Fibroblast of skin of left quadriceps (primary cell): ENCODE measurements around the gene AQP1.

ENCODE experiments used
- DNase-seq, 2 experiments: peaks; one replicate each; pipeline ENCODE4 v3.0.0-alpha.2; 2013; ENCODE audit warnings: low read depth in 2 of 2

The AQP1 gene

DNA sequence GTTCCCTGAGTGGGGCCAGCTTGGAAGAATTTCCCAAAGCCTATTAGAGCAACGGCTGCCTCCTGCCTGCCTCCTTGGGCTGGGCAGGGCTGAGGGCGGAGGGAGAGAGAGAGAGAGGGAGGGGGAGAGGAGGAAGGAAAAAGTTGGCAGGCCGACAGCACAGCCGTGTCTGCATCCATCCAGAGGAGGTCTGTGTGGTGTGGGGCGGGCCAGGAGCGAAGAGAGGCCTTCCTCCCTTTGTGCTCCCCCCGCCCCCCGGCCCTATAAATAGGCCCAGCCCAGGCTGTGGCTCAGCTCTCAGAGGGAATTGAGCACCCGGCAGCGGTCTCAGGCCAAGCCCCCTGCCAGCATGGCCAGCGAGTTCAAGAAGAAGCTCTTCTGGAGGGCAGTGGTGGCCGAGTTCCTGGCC lies at the start of gene AQP1:
AQP1 (plus strand) TSS at position 293 of the 409 bp plus-strand sequence; CDS start at position 350, 57 bp downstream.
- DNase-seq = peak; percentile 68 to 74

DNA sequence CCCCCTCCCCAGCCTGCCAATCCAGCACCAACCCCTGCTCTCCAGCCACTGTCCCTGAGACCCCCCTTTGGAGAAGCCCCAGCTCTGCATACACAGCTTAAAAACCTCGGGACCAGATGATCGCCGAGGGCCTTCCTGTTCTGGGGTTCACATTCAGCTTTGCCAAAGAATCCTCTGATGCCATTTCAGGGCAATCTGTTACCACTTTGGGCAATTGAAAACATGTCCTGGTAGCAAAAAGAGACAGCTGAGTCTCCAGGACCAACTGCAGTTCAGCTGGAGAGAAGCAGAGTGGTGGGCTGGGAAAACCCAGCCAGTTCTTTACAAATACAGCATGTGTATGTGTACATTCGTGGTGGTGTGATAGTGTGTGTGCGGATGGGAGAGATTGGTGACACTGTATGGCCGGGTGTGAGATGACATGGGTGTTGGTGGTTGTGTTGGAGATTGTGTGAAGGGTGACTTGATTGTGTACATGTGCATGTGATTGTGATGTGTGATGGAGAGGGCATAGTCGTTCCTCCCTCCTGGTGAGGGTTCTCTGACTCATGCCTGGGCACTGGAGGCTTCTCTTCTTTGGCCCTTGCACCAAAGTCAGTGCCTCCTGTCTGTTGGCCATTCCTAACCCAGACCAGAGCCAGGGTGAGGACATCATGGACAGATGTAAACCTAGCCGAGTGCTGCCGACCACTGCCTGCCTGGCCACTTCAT lies 48.5 kb upstream of the AQP1 start:
- DNase-seq = no peak

DNA sequence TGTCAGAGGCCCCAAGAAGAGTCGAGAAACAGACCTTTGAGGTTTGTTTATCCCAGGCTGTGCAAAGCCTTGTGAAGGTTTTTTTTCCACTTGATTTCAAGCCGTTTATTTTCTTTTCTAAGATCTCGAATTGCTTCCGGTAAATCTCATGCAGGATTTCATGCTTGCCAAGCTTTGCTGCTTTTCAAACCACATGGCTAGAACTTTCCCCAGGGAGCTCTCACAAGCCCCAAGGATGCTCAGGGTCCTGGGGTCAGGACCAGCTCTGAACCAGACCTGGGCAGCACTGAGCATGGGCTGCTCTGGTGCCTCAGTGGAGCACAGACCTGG lies 48.0 kb upstream of the AQP1 start:
- no peak for DNase-seq

DNA sequence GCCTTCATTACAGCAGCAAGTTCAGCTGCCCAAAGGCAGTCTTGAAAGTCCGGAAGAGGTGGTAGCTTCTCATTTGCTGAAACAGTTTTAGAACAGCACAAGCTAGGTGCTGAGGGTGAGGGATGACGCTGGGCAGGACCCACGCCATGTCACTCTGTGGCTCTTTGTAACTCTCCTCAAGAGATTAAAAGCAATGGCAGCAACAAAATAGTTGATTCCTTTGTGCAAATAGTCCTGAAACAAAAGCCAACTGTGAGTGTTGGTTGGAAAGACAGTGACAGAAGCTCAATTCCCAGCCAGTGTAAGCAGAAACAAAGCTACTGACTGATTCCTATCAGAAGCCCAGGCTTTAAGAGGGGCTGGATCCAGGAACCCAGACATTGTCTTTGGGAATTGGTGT lies 47.6 kb upstream of the AQP1 start:
- no peak for DNase-seq

DNA sequence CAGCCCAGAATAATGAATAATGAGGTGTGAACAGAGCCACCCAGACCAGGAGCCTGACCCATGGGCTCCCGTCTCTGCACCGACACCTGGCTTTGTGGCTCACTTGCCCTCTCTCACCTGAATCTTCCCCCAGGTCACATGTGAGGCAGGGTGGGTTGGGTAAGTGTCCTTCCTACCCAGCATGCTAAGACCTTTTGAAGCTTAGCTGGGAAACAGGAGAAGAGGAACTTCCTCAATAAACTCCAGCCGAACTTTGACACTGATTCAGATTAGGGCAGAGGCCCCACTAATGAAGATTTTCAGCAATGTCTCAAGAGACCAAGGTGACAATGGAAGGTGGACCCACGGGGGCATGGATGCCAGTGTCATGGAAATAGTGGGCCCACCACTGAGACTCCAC lies 46.6 kb upstream of the AQP1 start:
- DNase-seq = no peak

DNA sequence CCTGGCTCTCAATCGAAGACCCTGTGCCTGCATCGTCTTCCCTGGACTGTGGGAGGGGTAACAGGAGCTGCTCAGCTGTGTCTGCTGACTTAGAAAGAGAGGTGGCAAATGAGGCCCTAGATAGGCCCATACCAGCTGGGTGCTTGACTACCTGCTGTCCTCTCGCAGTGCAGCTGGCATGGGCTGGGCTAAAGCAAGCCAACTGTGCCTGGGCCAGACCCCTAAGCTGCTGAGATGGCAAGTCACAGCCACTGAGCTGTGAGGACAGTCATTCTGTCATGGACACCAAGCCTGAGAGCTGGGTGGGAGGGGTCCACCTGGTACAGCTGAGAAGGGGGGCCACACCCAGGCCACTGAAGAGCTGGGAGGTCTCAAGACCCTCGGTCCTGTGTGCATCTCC lies 45.8 kb upstream of the AQP1 start:
- no peak for DNase-seq

DNA sequence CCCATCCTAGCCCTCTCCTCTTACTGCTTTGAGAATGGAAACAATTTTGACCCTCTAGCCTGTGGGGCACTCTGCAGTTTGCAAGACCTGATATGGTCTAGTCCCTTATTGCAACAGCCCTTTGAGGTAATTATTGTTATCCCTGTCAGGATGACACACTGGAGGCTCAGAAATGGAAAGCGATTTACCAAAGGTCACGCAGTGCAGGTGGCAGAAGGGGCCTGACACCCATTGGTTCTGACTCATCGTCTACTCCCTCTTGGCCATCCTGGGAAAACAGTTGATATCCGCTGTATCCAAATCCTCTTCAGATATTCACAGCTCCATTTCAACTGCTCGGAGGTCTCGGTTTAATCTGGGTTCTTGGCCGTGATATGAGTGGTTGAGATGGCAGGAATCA lies 44.7 kb upstream of the AQP1 start:
- DNase-seq = no peak

DNA sequence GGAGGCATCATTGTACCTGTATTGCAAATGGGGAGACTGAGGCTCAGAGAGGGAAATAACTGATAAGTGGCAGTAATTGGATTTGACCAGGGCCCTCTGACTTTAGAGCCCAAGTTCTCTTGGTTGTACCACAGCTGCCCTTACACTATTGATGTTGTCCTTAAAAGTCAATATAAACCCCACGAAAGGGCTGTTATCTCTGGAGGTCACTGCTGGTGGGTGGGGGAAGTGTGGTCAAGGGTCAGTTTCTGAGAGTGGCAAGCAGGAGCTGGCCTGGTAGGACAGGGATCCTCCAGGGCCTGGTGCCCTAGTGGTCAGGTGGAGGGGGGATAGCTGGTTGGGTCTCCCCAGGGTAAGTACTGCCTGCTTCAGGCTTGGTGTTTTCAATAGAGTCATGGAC lies 44.2 kb upstream of the AQP1 start:
- no peak for DNase-seq

DNA sequence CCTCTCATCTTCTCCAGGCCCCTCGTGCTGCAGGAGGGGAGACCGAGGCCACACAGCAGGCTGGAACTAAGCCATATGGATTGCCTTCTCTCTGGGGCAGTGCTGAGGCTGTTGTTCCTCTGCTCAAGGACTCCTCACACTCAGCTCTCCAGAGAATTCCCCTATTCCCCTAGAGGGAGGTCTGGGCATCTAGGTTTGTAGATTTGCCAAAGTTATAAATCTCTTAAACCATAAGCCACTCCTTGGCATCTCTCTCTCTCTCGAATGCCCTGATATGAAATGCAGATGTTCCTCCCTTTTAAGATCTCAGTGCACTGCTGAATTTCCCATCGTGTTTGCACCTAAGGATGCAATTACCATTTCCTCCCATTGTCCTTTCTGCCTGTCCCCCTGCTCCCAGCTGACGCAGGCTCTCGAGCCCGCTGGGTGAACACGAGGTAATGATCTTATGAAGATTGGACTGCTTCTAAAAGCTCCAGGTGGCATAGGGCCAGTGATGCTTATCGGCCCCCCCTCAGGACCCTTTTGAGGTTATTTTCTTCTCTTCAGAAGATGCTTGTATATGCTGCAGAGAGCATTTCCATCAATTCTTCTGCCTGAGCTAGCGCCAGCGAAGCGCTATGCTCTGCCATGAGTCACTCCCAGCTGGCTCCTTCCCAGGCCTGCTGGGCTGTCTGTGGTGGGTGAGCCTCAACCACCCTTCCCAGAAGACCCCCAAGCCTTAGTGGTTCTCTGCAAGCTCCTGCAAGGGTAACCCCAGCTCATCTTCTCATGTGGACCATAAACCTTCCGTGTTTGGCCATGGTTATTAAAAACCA lies 41.6 kb upstream of the AQP1 start:
- no peak for DNase-seq

DNA sequence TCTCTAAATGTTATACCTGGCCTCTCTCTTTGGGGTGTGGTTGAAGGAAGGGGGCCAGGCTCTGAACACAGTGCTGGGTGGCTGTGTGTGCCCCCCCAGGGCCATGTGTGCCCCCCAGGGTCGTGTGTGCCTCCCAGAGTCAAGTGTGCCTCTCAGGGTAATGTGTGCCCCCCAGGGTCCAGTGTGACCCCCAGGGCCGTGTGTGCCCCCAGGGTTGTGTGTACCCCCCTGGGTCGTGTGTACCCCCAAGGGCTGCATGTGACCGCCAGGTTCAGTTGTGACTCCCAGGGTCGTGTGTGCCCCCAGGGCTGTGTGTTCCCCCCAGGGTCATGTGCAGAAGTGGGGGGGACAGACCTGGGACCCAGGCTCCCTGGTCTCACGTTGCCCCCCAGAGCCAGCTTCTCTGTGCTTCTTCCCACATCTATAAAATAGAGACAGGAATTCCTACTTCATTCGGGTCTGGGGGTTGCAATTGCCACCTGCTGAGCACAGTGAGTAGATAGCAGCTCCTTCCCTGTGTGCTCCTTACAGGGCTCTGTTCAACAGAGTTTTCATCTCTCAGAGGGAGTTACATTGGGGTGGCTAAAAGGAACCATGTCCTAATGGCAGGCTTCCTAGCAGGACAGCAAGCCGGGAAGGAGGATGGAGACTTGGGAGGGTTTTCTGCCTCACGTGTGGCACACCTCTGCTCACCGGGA lies 40.7 kb upstream of the AQP1 start:
- DNase-seq = no peak

DNA sequence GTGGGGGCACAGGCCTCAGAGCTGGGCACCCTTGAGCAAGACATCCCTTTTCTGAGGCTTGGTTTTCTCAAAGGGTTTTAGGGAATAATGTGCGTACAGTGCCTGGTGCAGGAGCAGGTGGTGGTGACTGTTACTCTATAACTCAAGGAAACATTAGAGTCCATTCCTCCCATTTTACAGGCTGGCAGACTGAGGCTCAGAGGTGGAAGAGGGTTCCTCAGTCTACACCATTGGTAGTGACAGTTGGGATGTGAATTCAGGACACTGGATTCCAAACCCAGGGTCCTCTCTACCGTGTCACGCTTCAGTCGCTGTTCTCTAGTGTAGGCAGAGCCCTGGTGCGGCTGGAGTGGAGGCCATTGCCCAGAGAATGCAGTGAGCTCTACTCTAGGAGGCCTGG lies 40.0 kb upstream of the AQP1 start:
- DNase-seq = no peak

DNA sequence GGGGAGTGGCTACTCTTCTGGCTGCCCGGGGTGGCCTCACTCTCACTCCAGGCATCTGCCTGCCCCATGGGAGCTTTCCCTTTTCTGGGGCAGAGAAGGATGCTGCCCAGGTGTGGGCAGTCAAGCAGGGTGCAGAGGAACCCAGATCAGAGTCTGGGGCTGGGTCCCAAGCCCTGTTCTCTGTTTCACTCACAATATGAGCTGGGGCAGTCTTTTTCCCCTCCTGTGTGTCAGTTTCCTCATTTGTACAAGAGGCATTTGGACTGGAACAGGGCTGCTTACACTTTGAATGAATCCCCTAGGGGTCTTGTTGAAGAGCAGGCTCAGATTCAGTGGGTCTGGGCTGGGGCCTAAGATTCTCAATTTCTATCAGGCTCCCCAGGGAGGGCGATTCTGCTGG lies 38.4 kb upstream of the AQP1 start:
- DNase-seq = no peak

DNA sequence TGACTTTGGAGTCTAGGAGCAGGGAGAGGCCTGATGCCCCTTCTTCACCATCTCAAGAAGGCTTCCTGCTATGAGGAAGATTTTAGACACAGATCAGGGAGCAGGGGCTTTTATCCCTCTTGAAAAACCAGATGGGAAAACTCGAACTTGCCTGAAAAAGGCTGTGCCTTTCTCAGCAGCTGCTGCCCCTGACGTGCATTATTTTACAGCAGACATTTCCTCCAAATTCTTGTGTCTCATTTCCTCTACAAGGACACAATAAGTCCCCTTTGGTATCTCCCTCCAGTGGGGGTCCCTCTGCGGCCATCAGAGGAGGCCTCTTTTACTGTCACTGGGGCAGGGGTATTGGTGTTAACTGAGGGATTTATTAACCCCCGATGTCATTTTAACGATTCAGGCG lies 38.0 kb upstream of the AQP1 start:
- DNase-seq = no peak

DNA sequence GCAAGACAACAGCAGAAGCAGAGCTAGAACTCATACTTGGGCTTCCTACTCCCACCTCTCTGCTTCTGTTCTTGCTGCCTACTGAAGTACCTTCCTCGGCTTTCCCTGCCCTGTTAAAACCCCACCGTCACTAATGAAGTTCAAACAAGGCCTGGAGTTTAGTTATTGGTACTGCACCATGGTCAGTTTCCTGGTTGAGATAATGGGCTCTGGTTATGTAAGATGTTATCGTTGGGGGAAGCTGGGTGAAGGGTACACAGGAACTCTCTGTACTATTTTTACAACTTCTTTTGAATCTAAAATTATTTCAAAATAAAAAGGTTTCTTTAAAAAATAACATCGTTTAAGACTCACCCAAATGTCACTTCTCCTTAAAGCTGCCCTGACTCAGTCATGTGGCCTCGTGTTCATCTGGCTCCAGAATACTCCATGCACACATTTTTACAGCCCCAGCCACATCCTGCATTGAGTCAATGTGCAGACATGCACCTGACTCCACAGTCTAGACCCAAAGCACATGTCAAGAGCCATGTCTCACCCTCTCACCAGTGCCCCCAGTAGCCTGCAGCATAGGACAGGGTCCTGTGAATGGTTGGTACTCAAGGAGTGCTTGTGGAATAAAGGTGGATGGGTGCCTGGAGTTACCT lies 36.9 kb upstream of the AQP1 start:
- DNase-seq = no peak

DNA sequence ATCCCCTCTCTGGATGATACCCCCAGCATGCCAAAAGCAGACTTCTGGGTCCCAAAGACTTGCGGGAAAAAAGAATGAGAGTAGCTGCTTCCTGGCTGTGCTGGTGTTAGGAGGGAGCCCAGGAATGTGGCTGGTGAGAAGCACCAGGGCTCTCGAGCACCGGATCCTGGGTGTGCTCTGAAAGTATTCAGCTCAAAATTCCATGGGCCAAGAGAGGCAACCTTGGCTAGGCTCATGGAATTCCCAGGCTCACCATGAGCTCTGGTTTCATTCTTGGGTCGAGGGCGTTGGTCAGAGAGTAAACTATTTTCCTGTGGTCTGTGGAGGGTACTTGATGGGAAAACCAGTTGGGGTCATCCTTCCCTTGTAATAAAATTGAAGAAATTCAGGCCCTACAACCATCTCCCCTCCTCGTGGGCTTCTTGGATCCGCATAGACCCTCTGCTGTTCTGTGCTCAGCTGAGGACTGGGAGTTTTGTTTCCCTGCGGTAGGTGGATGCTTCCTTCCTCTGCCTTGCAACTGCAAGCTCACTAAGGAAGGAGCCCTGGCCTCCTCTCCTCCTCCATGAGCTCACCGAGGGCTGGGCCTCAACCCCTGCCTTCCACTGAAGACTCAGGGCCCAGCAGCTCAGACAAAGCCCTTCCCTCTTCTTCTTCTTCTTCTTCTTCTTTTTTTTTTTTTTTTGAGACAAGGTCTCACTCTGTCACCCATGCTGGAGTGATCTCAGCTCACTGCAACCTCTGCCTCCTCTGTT lies 34.5 kb upstream of the AQP1 start:
- DNase-seq = no peak

DNA sequence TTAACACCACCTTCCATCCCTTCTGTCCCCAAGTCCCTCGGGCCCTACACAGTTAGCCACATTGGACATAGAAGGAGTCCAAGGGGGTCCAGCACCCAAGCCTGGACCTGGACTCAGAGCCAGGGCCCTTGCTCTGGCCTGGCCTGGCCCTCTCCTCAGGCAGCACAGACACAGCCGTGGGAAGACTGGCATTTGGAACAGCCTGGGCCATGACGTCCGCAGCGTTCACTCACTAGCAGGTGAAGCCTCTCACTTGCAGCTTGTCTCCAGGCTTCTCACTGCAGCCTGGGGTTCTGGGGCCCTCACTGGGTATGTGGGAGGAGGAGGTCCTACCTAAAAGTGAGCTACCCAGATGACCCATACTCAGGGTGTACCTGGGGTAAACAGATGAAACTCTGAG lies 33.7 kb upstream of the AQP1 start:
- DNase-seq = no peak

DNA sequence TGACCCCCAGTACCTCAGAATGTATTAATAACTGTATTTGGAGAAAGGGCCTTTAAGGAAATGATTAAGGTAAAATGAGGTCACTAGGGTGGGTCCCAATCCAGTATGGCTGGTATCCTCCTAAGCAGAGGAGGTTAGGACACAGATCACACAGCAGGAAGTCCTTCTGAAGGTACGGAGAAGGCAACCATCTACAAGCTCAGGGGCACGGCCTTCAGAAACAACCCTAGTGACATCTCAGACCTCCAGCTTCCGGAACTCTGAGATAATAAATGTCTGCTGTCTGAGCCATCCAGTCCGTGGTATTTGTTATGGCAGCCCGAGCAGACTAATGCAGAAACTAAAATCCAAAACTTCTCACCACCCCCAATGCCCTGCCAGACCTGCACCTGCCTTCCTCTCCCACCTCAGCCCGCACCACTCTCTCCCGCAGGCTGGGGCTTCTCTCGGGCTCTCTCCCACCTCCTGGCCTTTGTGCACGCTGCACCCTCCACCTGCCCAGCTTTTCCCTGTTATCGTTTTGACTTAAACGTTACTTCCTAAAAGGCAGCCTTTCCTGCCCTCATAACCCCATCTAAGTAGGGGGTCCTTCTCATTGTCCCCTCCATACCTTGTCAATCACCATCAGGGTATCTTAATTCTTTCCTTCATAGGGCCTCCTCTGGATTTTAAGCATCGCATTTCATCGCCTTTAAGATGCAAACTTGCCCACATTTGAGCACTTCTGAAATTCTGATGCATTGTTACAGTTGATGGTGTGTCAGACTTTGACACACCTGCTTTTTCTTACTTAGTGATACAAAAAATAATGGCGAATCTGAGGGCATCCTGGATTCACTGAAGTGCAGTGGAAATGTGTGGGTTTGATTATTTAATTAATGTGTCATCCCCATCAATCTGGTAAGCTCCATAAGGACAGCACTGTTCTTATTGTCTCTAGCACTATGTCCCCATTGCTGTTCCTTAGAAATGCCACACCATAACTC lies 32.2 kb upstream of the AQP1 start:
- DNase-seq = no peak

DNA sequence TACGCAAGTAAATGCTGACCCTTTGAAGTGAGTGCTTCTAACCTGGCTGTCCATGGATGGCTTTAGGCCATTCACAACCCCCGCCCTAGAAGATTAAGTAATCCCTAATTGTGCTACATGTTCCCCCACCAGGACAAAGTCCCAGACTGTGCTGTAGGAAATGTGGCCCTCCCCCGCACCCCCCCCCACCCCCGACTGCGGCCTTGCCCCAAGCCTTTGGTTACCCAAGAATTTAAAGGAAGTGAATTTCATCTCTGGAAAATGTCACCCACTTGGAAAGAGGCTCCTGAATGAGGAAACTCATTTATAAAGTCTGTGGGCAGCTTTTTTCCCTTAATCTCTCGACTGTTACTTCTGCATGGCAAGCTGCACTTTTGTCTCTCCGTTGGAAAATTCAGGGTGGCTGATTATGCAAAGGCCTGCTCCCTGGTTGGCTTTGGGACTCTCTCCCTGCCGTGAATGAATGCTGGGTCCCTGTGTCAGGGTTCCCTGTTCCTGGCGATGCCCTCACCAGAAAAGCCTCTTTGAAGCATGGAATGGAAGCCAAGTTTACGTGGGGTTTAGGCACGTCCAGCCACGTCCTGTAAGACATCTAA lies 31.4 kb upstream of the AQP1 start:
- no peak for DNase-seq

DNA sequence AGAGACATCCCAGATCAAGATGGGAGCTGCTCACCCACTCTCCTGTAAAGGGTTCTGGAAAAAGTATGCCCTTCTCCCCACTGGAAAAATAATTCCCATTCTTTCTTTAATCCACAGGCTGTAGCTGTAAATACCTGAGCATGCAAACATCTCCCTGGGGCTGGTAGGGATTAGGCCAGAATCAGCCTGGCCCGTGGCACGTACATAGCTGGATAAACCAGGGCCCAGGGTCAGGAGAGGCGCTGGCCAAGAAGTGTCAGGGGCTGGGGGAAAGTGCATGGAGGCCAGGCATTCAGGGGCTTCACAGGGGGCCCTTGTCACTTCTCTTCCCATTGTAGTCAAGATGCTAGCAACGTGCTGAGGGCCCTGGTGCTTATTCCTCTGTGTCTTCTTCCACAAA lies 30.7 kb upstream of the AQP1 start:
- DNase-seq = no peak

DNA sequence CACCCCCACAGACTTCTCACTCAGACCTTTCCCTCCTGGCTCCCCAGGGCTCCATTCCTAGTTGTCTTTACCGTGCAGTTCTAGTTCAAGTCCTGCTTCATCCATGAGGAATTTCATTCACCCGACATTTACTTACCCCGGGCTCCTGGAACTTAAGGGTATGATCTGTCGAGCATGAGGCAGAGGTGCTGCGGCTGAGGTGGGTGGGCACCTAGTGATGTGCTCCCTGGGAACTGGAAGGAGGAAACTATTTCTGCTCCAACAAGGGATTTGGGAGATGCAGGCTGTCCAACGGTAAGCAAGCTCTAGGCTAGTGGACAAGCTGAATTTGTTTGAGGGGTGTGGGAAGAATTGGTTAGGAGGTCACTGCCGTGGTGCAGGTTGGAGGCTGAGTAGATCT lies 30.2 kb upstream of the AQP1 start:
- DNase-seq = no peak
